Heart left ventricle (tissue), 13 donors: ENCODE results near the gene OSR1.

ENCODE experiments used
- CTCF ChIP-seq, 12 donors: fragments of 200-600 bp; sonication (generic) in 4 of 12; IDR thresholded peaks; one replicate each; pipeline versions ENCODE4 v1.5.0 to v1.8.0; 2018 to 2022; ENCODE audit warnings: antibody characterized with exemption in 12 of 12, mild to moderate bottlenecking in 5 of 12
- POLR2A ChIP-seq, 2 donors: fragments of 450-650 bp; IDR thresholded peaks; one replicate each; pipeline ENCODE4 v1.6.1; 2017; ENCODE audit warnings: antibody characterized with exemption in 2 of 2, mild to moderate bottlenecking in 2 of 2, moderate library complexity in 2 of 2
- donor health status: ischemic (EF 13 %, LVEDD 7.1; RV severe dilation, severe dysfunction).
- donor health status: DM: no; HTN: yes; CAD: no.
- donor health status: DM: no; HTN: no; CAD: no.
- donor health status: ischemic (EF 25% LVEDD 6.9; RV normal size, moderate dysfunction).
- donor health status: ischemic (EF 25% LVEDD 5.7; RV mildly dilated, moderate dysfunction).
- donor health status: ischemic (EF 35%, LVEDD 5.7; RV mildly dilated, moderate dysfunction).
- donor health status: nonischemic (EF 11% LVEDD 7.7; RV severe dilation, severe dysfunction).
- donor health status: DM: yes; HTN: yes; CAD: no.
- donor health status: PGD.
- donor health status: ischemic (EF 29% LVEDD 5.4; RV normal size, mild dysfunction).
- donor health status: nonischemic (EF 23%, LVEDD 6.1; RV moderate dilation, normal function).

- TF ChIP-seq CTCF (IDR thresholded peaks at IDR 0.05) (no peak), POLR2A (IDR thresholded peaks at IDR 0.05) (no peak)
These were observed 3.4 kb downstream of the OSR1 start for GRCh38 chr2:19355014-19355405.
